ENCODE results near the gene MRPL43. TPM values are rescaled to one million over a fixed set of nuclear protein-coding genes. Genes with fewer than 3 reads are reported as not detected.

Gene MRPL43
- total RNA-seq, 2 experiments from 2014 or later, result 53.8 to 56.2 TPM

GRCh38 chr10:101031128-101031795, 44.0 kb upstream of the MRPL43 start, which contains the start of the genes PDZD7 and SFXN3:
TSS of gene PDZD7 (minus strand) at chr10:101031129. CDS start at chr10:101030219, 910 bp downstream.
TSS of gene SFXN3 (plus strand) at chr10:101031234. CDS start at chr10:101034695, 3,461 bp downstream.
- 0 out of 2 replicates have a peak within 1 kb of the TSS, but pooled peaks have one; percentile 44 for H2AFZ ChIP-seq (ENCODE audit: low read length)
- DNase-seq (ENCODE audit: low spot score), result peak; percentile 79
- no peak within 1 kb of the TSS for H3K27ac ChIP-seq (ENCODE audit: low read depth, low read length, poor library complexity, severe bottlenecking)
- no TSS peak for BruUV-seq (replicated peaks)
- no peaks in the 10 kb centered on the region; the same call in 1 of the 2 replicates for H4K20me1 ChIP-seq (ENCODE audit: insufficient read depth, low read length)
- ChIA-PET POLR2A (interaction anchor here (0.6 kb wide), 1 partner anchor 41 kb away, joined by 3 read pairs; no protein-coding TSS in a partner anchor), CTCF (ENCODE audit: unreplicated experiment) (no interaction called here)
- H3K4me2 ChIP-seq (ENCODE audit: low read length), result peak within 1 kb of the TSS; percentile 65
- no peaks in the 10 kb centered on the region for H3K4me1 ChIP-seq (ENCODE audit: insufficient read depth, low read length, poor library complexity, severe bottlenecking)
- peak within 1 kb of the TSS; percentile 38 for H3K4me3 ChIP-seq (ENCODE audit: low read depth, low read length, poor library complexity, severe bottlenecking)
- H3K9me2 ChIP-seq (ENCODE audit: insufficient read depth, low read length), result no peaks in the 10 kb centered on the region
- H3K79me2 ChIP-seq (ENCODE audit: insufficient read depth, low read depth, low read length), result no peaks in the 10 kb centered on the region
- no peaks in the 10 kb centered on the region for H3K36me3 ChIP-seq (ENCODE audit: insufficient read depth, low read length)
- no peak for TF ChIP-seq CTCF (conservative IDR thresholded peaks at IDR 0.05; ENCODE audit: low read length)
- TF ChIP-seq EZH2phosphoT487 (IDR thresholded peaks at IDR 0.05; ENCODE audit: borderline replicate concordance, low read depth, low read length), result no peak
- no peaks in the 10 kb centered on the region for H3K9me3 ChIP-seq (ENCODE audit: low read length)
- intact Hi-C loops (cut with micrococcal nuclease; ENCODE audit: unreplicated experiment), result no loop called here

- no TSS peak for BruUV-seq (replicated peaks)
- Histone ChIP-seq H3K27ac (ENCODE audit: low read depth, low read length, poor library complexity, severe bottlenecking) (no peak overlapping the region), H3K4me1 (ENCODE audit: insufficient read depth, low read length, poor library complexity, severe bottlenecking) (no peaks in the 10 kb centered on the region), H3K9me2 (ENCODE audit: insufficient read depth, low read length) (no peaks in the 10 kb centered on the region), H3K9me3 (ENCODE audit: low read length) (no peaks in the 10 kb centered on the region), H4K20me1 (ENCODE audit: insufficient read depth, low read length) (no peaks in the 10 kb centered on the region; the same call in 1 of the 2 replicates), H3K36me3 (ENCODE audit: insufficient read depth, low read length) (no peaks in the 10 kb centered on the region), H3K4me2 (ENCODE audit: low read length) (peak overlapping the region; percentile 65), H3K79me2 (ENCODE audit: insufficient read depth, low read depth, low read length) (no peaks in the 10 kb centered on the region), H2AFZ (ENCODE audit: low read length) (no peak overlapping the region), H3K4me3 (ENCODE audit: low read depth, low read length, poor library complexity, severe bottlenecking) (peak overlapping the region; percentile 38)
- TF ChIP-seq EZH2phosphoT487 (IDR thresholded peaks at IDR 0.05; ENCODE audit: borderline replicate concordance, low read depth, low read length), result no peak
- no peak for TF ChIP-seq CTCF (conservative IDR thresholded peaks at IDR 0.05; ENCODE audit: low read length)
- ChIA-PET POLR2A (interaction anchor here (0.6 kb wide), 1 partner anchor 41 kb away, joined by 3 read pairs; no protein-coding TSS in a partner anchor), CTCF (ENCODE audit: unreplicated experiment) (interaction anchor here (0.6 kb wide), 2 partner anchors 31 to 1216 kb away, joined by 3 to 4 read pairs; partner anchors contain the start of gene KAZALD1)
- DNase-seq (ENCODE audit: low spot score), result no peak
- intact Hi-C loops (cut with micrococcal nuclease; ENCODE audit: unreplicated experiment), result no loop called here
These were observed 43.3 kb upstream of the MRPL43 start for GRCh38 chr10:101030496-101031127.

Data from OCI-LY7 (cell line).